IMR-90 (cell line): ENCODE measurements around the gene EML5. TPM values are rescaled to one million over a fixed set of nuclear protein-coding genes. Genes with fewer than 3 reads are reported as not detected.

Experiments
- ATAC-seq: fragments of 200-7000 bp; cut with Tn5 transposase; 2 replicates; pipeline ENCODE4 v1.9.1; 2020; ENCODE audit warnings: low read depth, mild to moderate bottlenecking, moderate library complexity
- BruUV-seq: library from RNA; stranded (reverse); fragments of 400-500 nt; replicated peaks from 2 replicates; lab custom pipeline; 2021; lab: Mats Ljungman, UMichigan
- CTCF ChIA-PET: fragments of 300-600 bp; formaldehyde crosslinking; extraction: SDS; loops from one replicate; lab custom pipeline; 2021; ENCODE audit warnings: antibody characterized with exemption; lab: Yijun Ruan, JAX
- POLR2A ChIA-PET: fragments of 300-600 bp; sonication (Branson Sonifier 250); formaldehyde crosslinking; loops from one replicate; lab custom pipeline; 2022; ENCODE audit warnings: antibody characterized with exemption; ENCODE audit not compliant: unreplicated experiment; lab: Charles Lee
- DNase-seq: peaks from one replicate; pipeline ENCODE4 v3.0.0; 2013
- H2AFZ ChIP-seq: replicated peaks from 2 replicates; pipeline ENCODE3; 2013; ENCODE audit warnings: low read length, mild to moderate bottlenecking; ENCODE audit not compliant: poor library complexity
- H2AK5ac ChIP-seq: 2 replicates; pipeline ENCODE4 v1.6.1; 2013; ENCODE audit warnings: low read depth, low read length, inconsistent platforms
- H2AK9ac ChIP-seq: replicated peaks from 2 replicates; pipeline ENCODE3; 2013; ENCODE audit warnings: mild to moderate bottlenecking, low read depth, low read length, moderate library complexity; ENCODE audit not compliant: poor library complexity
- H2BK120ac ChIP-seq: 2 replicates; pipeline ENCODE4 v1.6.1; 2013; ENCODE audit warnings: low read depth, low read length, inconsistent platforms
- H2BK15ac ChIP-seq: 3 replicates; pipeline ENCODE4 v1.6.1; 2013; ENCODE audit warnings: low read depth, low read length, inconsistent platforms
- H2BK20ac ChIP-seq: 2 replicates; pipeline ENCODE4 v1.6.1; 2013; ENCODE audit warnings: low read depth, mild to moderate bottlenecking, inconsistent platforms, low read length, moderate library complexity
- H2BK5ac ChIP-seq: 2 replicates; pipeline ENCODE4 v1.6.1; 2013; ENCODE audit warnings: mild to moderate bottlenecking, low read depth, low read length, inconsistent platforms; ENCODE audit not compliant: poor library complexity, severe bottlenecking
- H3K14ac ChIP-seq: replicated peaks from 2 replicates; pipeline ENCODE4 v1.6.1; 2013; ENCODE audit warnings: low read depth, low read length, inconsistent platforms
- H3K18ac ChIP-seq: 2 replicates; pipeline ENCODE4 v1.6.1; 2013; ENCODE audit warnings: low read depth, low read length, control low read depth
- H3K23ac ChIP-seq: 2 replicates; pipeline ENCODE4 v1.6.1; 2013; ENCODE audit warnings: low read depth, low read length, inconsistent platforms
- H3K27ac ChIP-seq: 2 replicates; pipeline ENCODE4 v1.5.1; 2013; ENCODE audit warnings: mild to moderate bottlenecking, control low read depth, low read length; ENCODE audit not compliant: insufficient read depth
- H3K27me3 ChIP-seq: 2 replicates; pipeline ENCODE4 v1.6.1; 2013; ENCODE audit warnings: low read length; ENCODE audit not compliant: control insufficient read depth, insufficient read depth
- H3K36me3 ChIP-seq: 2 replicates; pipeline ENCODE4 v1.6.1; 2013; ENCODE audit warnings: low read length, mixed read lengths; ENCODE audit not compliant: control insufficient read depth, insufficient read depth
- H3K4ac ChIP-seq: 2 replicates; pipeline ENCODE4 v1.6.1; 2013; ENCODE audit warnings: low read depth, low read length, inconsistent platforms
- H3K4me1 ChIP-seq: 2 replicates; pipeline ENCODE4 v1.6.1; 2013; ENCODE audit warnings: low read length, mixed read lengths; ENCODE audit not compliant: control insufficient read depth, insufficient read depth
- H3K4me2 ChIP-seq: 2 replicates; pipeline ENCODE4 v1.6.1; 2013; ENCODE audit warnings: low read depth, mild to moderate bottlenecking, control low read depth, low read length, moderate library complexity
- H3K4me3 ChIP-seq: 2 replicates; pipeline ENCODE4 v1.5.1; 2013; ENCODE audit warnings: low read depth, mild to moderate bottlenecking, control low read depth, low read length, moderate library complexity; ENCODE audit not compliant: insufficient read depth
- H3K56ac ChIP-seq: 2 replicates; pipeline ENCODE4 v1.6.1; 2013; ENCODE audit warnings: low read length, inconsistent platforms; ENCODE audit not compliant: insufficient read depth; ENCODE audit errors: extremely low read depth
- H3K79me1 ChIP-seq, 2 experiments: 2 replicates each; pipeline ENCODE4 v1.6.1; 2013; ENCODE audit warnings: low read length in 2 of 2, inconsistent platforms in 1 of 2, low read depth in 1 of 2
- H3K9ac ChIP-seq: 2 replicates; pipeline ENCODE4 v1.6.1; 2013; ENCODE audit warnings: low read depth, low read length, control low read depth
- H3K9me1 ChIP-seq: 2 replicates; pipeline ENCODE4 v1.6.1; 2013; ENCODE audit warnings: low read length, inconsistent platforms; ENCODE audit not compliant: insufficient read depth
- H3K9me3 ChIP-seq: 2 replicates; pipeline ENCODE4 v1.6.1; 2013; ENCODE audit warnings: low read length; ENCODE audit not compliant: control insufficient read depth, insufficient read depth
- H4K20me1 ChIP-seq: 2 replicates; pipeline ENCODE4 v1.6.1; 2013; ENCODE audit warnings: low read length, inconsistent platforms; ENCODE audit not compliant: insufficient read depth
- H4K5ac ChIP-seq: 2 replicates; pipeline ENCODE4 v1.6.1; 2013; ENCODE audit warnings: mild to moderate bottlenecking, low read depth, low read length, control low read depth
- H4K8ac ChIP-seq, 2 experiments: 2 replicates each; pipeline ENCODE4 v1.6.1; 2013; ENCODE audit warnings: low read depth in 2 of 2, low read length in 2 of 2, control low read depth in 1 of 2, inconsistent platforms in 1 of 2
- H4K91ac ChIP-seq: 2 replicates; pipeline ENCODE4 v1.6.1; 2013; ENCODE audit warnings: low read depth, low read length, inconsistent platforms; ENCODE audit not compliant: insufficient read depth
- BHLHE40 ChIP-seq: fragments of 150-350 bp; IDR thresholded peaks from 2 replicates; pipeline ENCODE4 v1.6.1; 2016; ENCODE audit warnings: mild to moderate bottlenecking, low read depth, low read length
- MAZ ChIP-seq: IDR thresholded peaks from 2 replicates; pipeline ENCODE4 v1.6.1; 2012; ENCODE audit warnings: low read depth, mild to moderate bottlenecking, low read length, improper control_type of control experiment, moderate library complexity, borderline replicate concordance
- MXI1 ChIP-seq: IDR thresholded peaks from 2 replicates; pipeline ENCODE4 v1.6.1; 2012; ENCODE audit warnings: low read depth, mild to moderate bottlenecking, low read length, moderate library complexity, borderline replicate concordance
- USF2 ChIP-seq: fragments of 150-350 bp; IDR thresholded peaks from 2 replicates; pipeline ENCODE4 v1.6.1; 2017; ENCODE audit warnings: mild to moderate bottlenecking, antibody characterized with exemption, low read length, low read depth
- WGBS, 2 experiments: methylation state at CpG; one replicate each; pipeline versions ENCODE4 v1.1.5 to v1.1.7; 2013; ENCODE audit warnings: missing lambda C conversion rate in 2 of 2; ENCODE audit not compliant: insufficient read length in 1 of 2; ENCODE audit errors: extremely low coverage in 2 of 2; 5-methylcytosine and 5-hydroxymethylcytosine counted together
- dilution Hi-C: fragments of 300-500 bp; cut with HindIII; formaldehyde crosslinking; loops from one replicate; pipeline ENCODE4 v1.14.3; 2018; ENCODE audit warnings: low sequenced_read_pairs; ENCODE audit not compliant: unreplicated experiment
- in situ Hi-C: fragments of 300-500 bp; cut with MboI; formaldehyde crosslinking; loops from 3 replicates; pipeline ENCODE4 v1.14.3; 2019; ENCODE audit warnings: low sequenced_read_pairs, inconsistent platforms, mixed read lengths
- intact Hi-C: fragments of 100-400 bp; cut with micrococcal nuclease; formaldehyde crosslinking; loops from 2 replicates; pipeline ENCODE4 v1.10.0; 2022
- polyA plus RNA-seq, 3 experiments: library from polyadenylated mRNA; depleted of rRNA; stranded (reverse); fragments of >200 nt; gene quantifications; 2 replicates each; pipeline ENCODE4 v1.2.3, GENCODE V29; 2012; ENCODE audit warnings: low replicate concordance in 1 of 3
- total RNA-seq: library from RNA; depleted of rRNA; stranded (reverse); fragments of >200 nt; gene quantifications from 2 replicates; pipeline ENCODE4 v1.2.3, GENCODE V29; 2012

The EML5 gene
- total and polyA plus RNA-seq, 2 of the 4 experiments (the other 2 are of a cell fraction), result 8.1 to 22.2 TPM

DNA sequence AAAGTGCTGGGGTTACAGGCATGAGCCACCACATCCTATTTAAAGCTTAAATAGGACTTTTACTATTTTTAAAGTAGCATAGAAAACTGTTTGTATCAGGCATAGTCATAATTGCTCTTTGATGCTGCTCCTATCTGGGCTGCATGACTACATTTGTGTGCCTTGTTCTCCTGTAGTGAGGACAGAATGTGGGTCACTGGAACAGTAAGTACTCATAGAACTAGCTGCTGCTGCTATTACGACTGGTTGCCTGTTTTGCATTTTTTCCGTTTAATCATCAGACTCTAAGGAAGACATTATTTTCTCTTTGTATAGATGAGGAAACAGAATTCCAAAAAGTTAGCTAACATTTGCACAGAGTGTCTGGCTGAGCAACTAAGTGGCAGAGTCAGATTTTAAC is 187.2 kb downstream of the EML5 start:
- Histone ChIP-seq H2BK120ac (no peak overlapping the region), H2BK5ac (no peak overlapping the region), H3K18ac (no peak overlapping the region), H4K91ac (no peak overlapping the region), H2BK20ac (no peak overlapping the region), H3K9me1 (peaks cover 13% of the 10 kb centered on the region), H3K56ac (no peak overlapping the region), H2AFZ (no peak overlapping the region), H3K4ac (no peak overlapping the region), H3K36me3 (peaks cover 54% of the 10 kb centered on the region), H2AK9ac (no peak overlapping the region), H3K4me2 (no peak overlapping the region), H3K27me3 (no peaks in the 10 kb centered on the region), H3K9ac (no peak overlapping the region), H4K20me1 (peaks cover 17% of the 10 kb centered on the region), H3K27ac (no peak overlapping the region), H4K5ac (no peak overlapping the region), H3K23ac (no peak overlapping the region), H3K79me1 (peaks cover 24 to 45% of the 10 kb centered on the region in 2 experiments), H4K8ac (no peak overlapping the region), H2AK5ac (no peak overlapping the region), H3K4me1 (no peaks in the 10 kb centered on the region), H3K4me3 (no peak overlapping the region), H2BK15ac (no peak overlapping the region), H3K9me3 (no peaks in the 10 kb centered on the region), H3K14ac (no peak overlapping the region)
- no CpG with 5 or more reads among the region's 2 CpGs for WGBS, 2 experiments
- no peak for DNase-seq
- dilution Hi-C loops (no loop called here), intact Hi-C loops (no loop called here), in situ Hi-C loops (no loop called here)
- TF ChIP-seq MXI1 (no peak), BHLHE40 (no peak), MAZ (no peak), USF2 (no peak)
- POLR2A ChIA-PET, result no interaction called here
- CTCF ChIA-PET, result no interaction called here
- no TSS peak for BruUV-seq
- no peak; the same call in 1 of the 2 replicates for ATAC-seq
